B cell (primary cell): Measurements from ENCODE around the gene KLHL3. TPM values are rescaled to one million over a fixed set of nuclear protein-coding genes. Genes with fewer than 3 reads are reported as not detected.

ENCODE experiments used
- ATAC-seq: fragments of 200-7000 bp; cut with Tn5 transposase; one replicate; pipeline ENCODE4 v1.10.0; 2021; ENCODE audit warnings: low read depth, mild to moderate bottlenecking, moderate number of reproducible peaks, moderate library complexity
- CTCF ChIA-PET: fragments of 350-600 bp; sonication (Branson Sonifier 250); formaldehyde crosslinking; loops from one replicate; lab custom pipeline; 2021; ENCODE audit warnings: antibody characterized with exemption, inconsistent platforms; lab: Charles Lee
- POLR2A ChIA-PET: fragments of 350-600 bp; sonication (Branson Sonifier 250); formaldehyde crosslinking; loops from one replicate; lab custom pipeline; 2021; ENCODE audit warnings: antibody characterized with exemption; lab: Charles Lee
- DNase-seq: peaks from one replicate; pipeline ENCODE4 v3.0.0; 2013
- H2AFZ ChIP-seq: 2 replicates; pipeline ENCODE4 v1.6.1; 2012; ENCODE audit warnings: mild to moderate bottlenecking, low read depth, low read length; ENCODE audit not compliant: insufficient read depth, poor library complexity, severe bottlenecking
- H3K27ac ChIP-seq, 2 donors: 1 replicate in 1 of 2; 2 replicates in 1 of 2; pipeline ENCODE4 v1.5.1; 2012 to 2013; ENCODE audit warnings: low read length in 2 of 2, mild to moderate bottlenecking in 2 of 2, moderate library complexity in 1 of 2
- H3K27me3 ChIP-seq, 4 experiments: fragments of 200-600 bp in 1 of 4; sonication (generic) in 1 of 4; replicated peaks in 1 of 4; 1 replicate in 2 of 4; 2 replicates in 2 of 4; pipeline versions ENCODE4 v1.6.1 to v1.7.0; 2013 to 2016; ENCODE audit warnings: low read length in 3 of 4, mild to moderate bottlenecking in 2 of 4, mixed read lengths in 1 of 4, moderate library complexity in 1 of 4; ENCODE audit not compliant: insufficient read depth in 4 of 4, control insufficient read depth in 3 of 4; ENCODE audit errors: control extremely low read depth in 1 of 4
- H3K36me3 ChIP-seq, 2 experiments: replicated peaks in 1 of 2; 1 replicate in 1 of 2; 2 replicates in 1 of 2; pipeline versions ENCODE4 v1.6.1 to v1.7.1; 2013; ENCODE audit warnings: low read length in 1 of 2; ENCODE audit not compliant: insufficient read depth in 2 of 2, control insufficient read depth in 1 of 2; ENCODE audit errors: control extremely low read depth in 1 of 2, extremely low read depth in 1 of 2
- H3K4me1 ChIP-seq, 2 donors: fragments of 200-600 bp in 1 of 2; sonication (generic) in 1 of 2; 1 replicate in 1 of 2; 2 replicates in 1 of 2; pipeline versions ENCODE4 v1.5.1 to v1.6.1; 2013 to 2017; ENCODE audit warnings: low read length in 2 of 2; ENCODE audit not compliant: control insufficient read depth in 2 of 2, insufficient read depth in 2 of 2
- H3K4me2 ChIP-seq: replicated peaks from 2 replicates; pipeline ENCODE3; 2012; ENCODE audit warnings: mild to moderate bottlenecking, low read depth, low read length; ENCODE audit not compliant: poor library complexity, severe bottlenecking
- H3K4me3 ChIP-seq, 5 experiments: fragments of 200-600 bp in 1 of 5; sonication (generic) in 1 of 5; 1 replicate in 3 of 5; 2 replicates in 2 of 5; pipeline versions ENCODE4 v1.5.1 to v1.7.0; 2011 to 2016; ENCODE audit warnings: low read length in 4 of 5, mild to moderate bottlenecking in 4 of 5, low read depth in 2 of 5, control low read depth in 1 of 5, moderate library complexity in 1 of 5; ENCODE audit not compliant: insufficient read depth in 1 of 5; ENCODE audit errors: control extremely low read depth in 1 of 5, extremely low read depth in 1 of 5
- H3K79me2 ChIP-seq: fragments of 200-600 bp; sonication (generic); one replicate; pipeline ENCODE4 v1.6.0; 2016; ENCODE audit warnings: low read length; ENCODE audit not compliant: control insufficient read depth, insufficient read depth
- H3K9ac ChIP-seq: fragments of 200-600 bp; sonication (generic); 2 replicates; pipeline ENCODE4 v1.6.1; 2017; ENCODE audit warnings: mild to moderate bottlenecking, low read length, moderate library complexity
- H3K9me3 ChIP-seq, 3 donors: one replicate each; pipeline versions ENCODE4 v1.6.1 to v1.7.1; 2013; ENCODE audit warnings: low read length in 2 of 3; ENCODE audit not compliant: control insufficient read depth in 2 of 3, insufficient read depth in 1 of 3; ENCODE audit errors: control extremely low read depth in 1 of 3
- H4K20me1 ChIP-seq: 2 replicates; pipeline ENCODE4 v1.6.0; 2012; ENCODE audit warnings: mild to moderate bottlenecking, low read length; ENCODE audit not compliant: insufficient read depth, control insufficient read depth, poor library complexity, severe bottlenecking
- H3K27ac Mint-ChIP-seq: one replicate; pipeline ENCODE4 v1.8.0; 2021; ENCODE audit warnings: mixed read lengths
- H3K27me3 Mint-ChIP-seq: one replicate; pipeline ENCODE4 v1.8.0; 2021; ENCODE audit warnings: mixed read lengths
- H3K4me1 Mint-ChIP-seq: one replicate; pipeline ENCODE4 v1.8.0; 2021; ENCODE audit warnings: mixed read lengths
- H3K4me3 Mint-ChIP-seq: one replicate; pipeline ENCODE4 v1.8.0; 2021; ENCODE audit warnings: mixed read lengths
- H3K9me3 Mint-ChIP-seq: one replicate; pipeline ENCODE4 v1.8.0; 2022; ENCODE audit warnings: mixed read lengths; ENCODE audit not compliant: insufficient read depth
- CTCF ChIP-seq: fragments of 200-600 bp; IDR thresholded peaks from one replicate; pipeline ENCODE4 v1.8.0; 2022; ENCODE audit warnings: antibody characterized with exemption, mild to moderate bottlenecking
- EZH2 ChIP-seq: IDR thresholded peaks from 2 replicates; pipeline ENCODE4 v1.6.1; 2012; ENCODE audit warnings: borderline replicate concordance, low read depth, mild to moderate bottlenecking, moderate library complexity, low read length; ENCODE audit not compliant: insufficient read depth, poor library complexity, severe bottlenecking
- WGBS: methylation state at CpG from one replicate; pipeline ENCODE4 v1.1.5; 2013; ENCODE audit warnings: missing lambda C conversion rate; ENCODE audit not compliant: insufficient coverage; 5-methylcytosine and 5-hydroxymethylcytosine counted together
- intact Hi-C: fragments of 100-400 bp; cut with micrococcal nuclease; formaldehyde crosslinking; loops from one replicate; pipeline ENCODE4 v1.10.0; 2022
- polyA plus RNA-seq: library from polyadenylated mRNA; depleted of rRNA; stranded (reverse); fragments of >200 nt; gene quantifications from 2 replicates; pipeline ENCODE4 v1.2.3, GENCODE V29; 2012
- total RNA-seq, 2 donors: library from RNA; stranded (reverse); fragments of 120-200 nt in 1 of 2; gene quantifications; 1 replicate in 1 of 2; 2 replicates in 1 of 2; pipeline versions ENCODE4 v1.2.3 to v1.2.4, GENCODE V29; 2013 to 2022

The KLHL3 gene
- total and polyA plus RNA-seq, 2 donors (not counting 1 experiment from before 2014, with no cell fraction given), result 3.3 to 4.5 TPM

GRCh38 chr5:137603356-137603755, 132.5 kb downstream of the KLHL3 start:
- DNase-seq, result no peak
- Mint-ChIP-seq H3K27ac (no peak overlapping the region), H3K27me3 (peaks cover 48% of the 10 kb centered on the region), H3K4me3 (no peak overlapping the region), H3K9me3 (no peaks in the 10 kb centered on the region), H3K4me1 (no peaks in the 10 kb centered on the region)
- ChIA-PET POLR2A (no interaction called here), CTCF (no interaction called here)
- no peaks in the 10 kb centered on the region for H3K9me3 ChIP-seq
- no peak overlapping the region for H3K9ac ChIP-seq
- no peak overlapping the region for H3K4me3 ChIP-seq
- TF ChIP-seq EZH2 (no peak), CTCF (no peak)
- WGBS, result 98% methylated on average over 3 of the region's 6 CpGs
- no peak overlapping the region for H3K4me2 ChIP-seq
- ATAC-seq, result no peak
- H3K4me1 ChIP-seq, result no peaks in the 10 kb centered on the region
- no peak overlapping the region for H3K27ac ChIP-seq
- H4K20me1 ChIP-seq, result no peaks in the 10 kb centered on the region
- H3K27me3 ChIP-seq, result peaks cover 0 to 20% (median 1%) of the 10 kb centered on the region in 4 experiments
- H2AFZ ChIP-seq, result no peak overlapping the region
- no peaks in the 10 kb centered on the region for H3K36me3 ChIP-seq
- intact Hi-C loops, result no loop called here
- H3K79me2 ChIP-seq, result no peaks in the 10 kb centered on the region

- no peak overlapping the region for H3K4me3 Mint-ChIP-seq
- ChIA-PET POLR2A (no interaction called here), CTCF (no interaction called here)
- Histone ChIP-seq H3K4me2 (no peak overlapping the region), H3K27ac (no peak overlapping the region), H3K9ac (no peak overlapping the region), H3K4me1 (no peaks in the 10 kb centered on the region), H3K79me2 (no peaks in the 10 kb centered on the region), H3K36me3 (no peaks in the 10 kb centered on the region), H3K9me3 (no peaks in the 10 kb centered on the region), H3K4me3 (no peak overlapping the region), H2AFZ (no peak overlapping the region), H3K27me3 (peaks cover 0 to 26% (median 1%) of the 10 kb centered on the region in 4 experiments), H4K20me1 (no peaks in the 10 kb centered on the region)
- no peak overlapping the region for H3K27ac Mint-ChIP-seq
- H3K27me3 Mint-ChIP-seq, result peaks cover 47% of the 10 kb centered on the region
- ATAC-seq (no peak), DNase-seq (no peak)
- H3K9me3 Mint-ChIP-seq, result no peaks in the 10 kb centered on the region
- intact Hi-C loops, result no loop called here
- no peaks in the 10 kb centered on the region for H3K4me1 Mint-ChIP-seq
- 100% methylated on average over 2 of the region's 3 CpGs for WGBS
- no peak for TF ChIP-seq CTCF
- no peak for TF ChIP-seq EZH2
Observed at GRCh38 chr5:137602721-137603273, 133.1 kb downstream of the KLHL3 start.
